ENCODE measurements around the gene MTHFD1.

DNA sequence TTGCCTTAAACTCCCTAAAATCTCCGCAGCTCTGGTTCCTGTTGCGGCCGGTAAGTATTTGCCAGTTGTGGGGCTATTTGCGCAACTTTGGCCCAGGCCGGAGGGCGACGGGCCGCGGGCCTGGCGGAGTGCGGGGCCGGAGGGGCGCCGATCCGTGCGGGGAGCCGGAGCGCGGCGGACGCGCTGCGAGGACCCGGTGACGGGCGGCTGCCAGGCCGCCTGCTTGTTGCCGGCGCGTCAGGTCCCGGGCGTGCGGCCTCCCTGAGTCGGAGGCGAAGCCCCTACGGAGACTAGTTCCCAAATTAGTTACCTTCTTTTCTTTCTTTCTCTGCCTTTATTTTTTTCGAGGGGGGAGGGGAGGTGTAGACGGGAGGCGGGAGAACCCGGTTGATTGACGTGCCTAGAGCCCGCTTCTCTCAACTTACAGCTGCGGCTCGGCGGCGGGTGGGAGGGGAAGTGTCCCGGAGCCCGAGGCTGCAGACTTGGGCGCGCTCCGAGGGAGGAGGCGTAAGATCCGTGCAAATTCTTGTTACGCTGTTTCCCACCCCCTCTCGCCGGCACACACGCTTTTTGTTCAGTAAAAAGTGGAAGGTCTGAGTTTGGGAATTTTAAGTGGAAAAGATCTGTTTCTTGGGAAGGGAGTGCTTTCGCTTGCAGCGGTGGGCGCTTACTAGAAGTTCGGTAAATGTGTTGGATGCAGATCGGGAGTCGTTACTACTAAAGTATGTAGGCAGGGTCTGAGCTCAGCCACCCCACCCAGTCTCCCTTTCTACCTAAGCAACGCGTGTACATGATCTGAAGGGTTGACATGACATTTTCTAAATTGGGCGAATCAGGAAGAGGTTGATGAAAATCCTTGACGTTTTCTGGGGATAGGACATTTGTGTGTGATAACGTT, 117.0 kb downstream of the MTHFD1 start:
- TF ChIP-seq, protein P1, sequence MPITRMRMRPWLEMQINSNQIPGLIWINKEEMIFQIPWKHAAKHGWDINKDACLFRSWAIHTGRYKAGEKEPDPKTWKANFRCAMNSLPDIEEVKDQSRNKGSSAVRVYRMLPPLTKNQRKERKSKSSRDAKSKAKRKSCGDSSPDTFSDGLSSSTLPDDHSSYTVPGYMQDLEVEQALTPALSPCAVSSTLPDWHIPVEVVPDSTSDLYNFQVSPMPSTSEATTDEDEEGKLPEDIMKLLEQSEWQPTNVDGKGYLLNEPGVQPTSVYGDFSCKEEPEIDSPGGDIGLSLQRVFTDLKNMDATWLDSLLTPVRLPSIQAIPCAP (CRISPR knock-in tag; IDR thresholded peaks at IDR 0.05): no peak
- TF ChIP-seq KAT7 (CRISPR knock-in tag; IDR thresholded peaks at IDR 0.05; ENCODE audit: borderline replicate concordance) (no peak; the same call in 1 of the 2 replicates), ESRRA (CRISPR knock-in tag; IDR thresholded peaks at IDR 0.05; ENCODE audit: borderline replicate concordance) (no peak), ZNF263 (CRISPR knock-in tag; IDR thresholded peaks at IDR 0.05; ENCODE audit: low read depth) (no peak), GTF2I (CRISPR knock-in tag; conservative IDR thresholded peaks at IDR 0.05) (no peak), NR1H2 (CRISPR knock-in tag; IDR thresholded peaks at IDR 0.05) (no peak), JAZF1 (CRISPR knock-in tag; IDR thresholded peaks at IDR 0.05) (no peak)
- TF ChIP-seq, protein P2, sequence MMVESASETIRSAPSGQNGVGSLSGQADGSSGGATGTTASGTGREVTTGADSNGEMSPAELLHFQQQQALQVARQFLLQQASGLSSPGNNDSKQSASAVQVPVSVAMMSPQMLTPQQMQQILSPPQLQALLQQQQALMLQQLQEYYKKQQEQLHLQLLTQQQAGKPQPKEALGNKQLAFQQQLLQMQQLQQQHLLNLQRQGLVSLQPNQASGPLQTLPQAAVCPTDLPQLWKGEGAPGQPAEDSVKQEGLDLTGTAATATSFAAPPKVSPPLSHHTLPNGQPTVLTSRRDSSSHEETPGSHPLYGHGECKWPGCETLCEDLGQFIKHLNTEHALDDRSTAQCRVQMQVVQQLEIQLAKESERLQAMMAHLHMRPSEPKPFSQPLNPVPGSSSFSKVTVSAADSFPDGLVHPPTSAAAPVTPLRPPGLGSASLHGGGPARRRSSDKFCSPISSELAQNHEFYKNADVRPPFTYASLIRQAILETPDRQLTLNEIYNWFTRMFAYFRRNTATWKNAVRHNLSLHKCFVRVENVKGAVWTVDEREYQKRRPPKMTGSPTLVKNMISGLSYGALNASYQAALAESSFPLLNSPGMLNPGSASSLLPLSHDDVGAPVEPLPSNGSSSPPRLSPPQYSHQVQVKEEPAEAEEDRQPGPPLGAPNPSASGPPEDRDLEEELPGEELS (CRISPR knock-in tag; IDR thresholded peaks at IDR 0.05): no peak
- TF ChIP-seq, protein P3, sequence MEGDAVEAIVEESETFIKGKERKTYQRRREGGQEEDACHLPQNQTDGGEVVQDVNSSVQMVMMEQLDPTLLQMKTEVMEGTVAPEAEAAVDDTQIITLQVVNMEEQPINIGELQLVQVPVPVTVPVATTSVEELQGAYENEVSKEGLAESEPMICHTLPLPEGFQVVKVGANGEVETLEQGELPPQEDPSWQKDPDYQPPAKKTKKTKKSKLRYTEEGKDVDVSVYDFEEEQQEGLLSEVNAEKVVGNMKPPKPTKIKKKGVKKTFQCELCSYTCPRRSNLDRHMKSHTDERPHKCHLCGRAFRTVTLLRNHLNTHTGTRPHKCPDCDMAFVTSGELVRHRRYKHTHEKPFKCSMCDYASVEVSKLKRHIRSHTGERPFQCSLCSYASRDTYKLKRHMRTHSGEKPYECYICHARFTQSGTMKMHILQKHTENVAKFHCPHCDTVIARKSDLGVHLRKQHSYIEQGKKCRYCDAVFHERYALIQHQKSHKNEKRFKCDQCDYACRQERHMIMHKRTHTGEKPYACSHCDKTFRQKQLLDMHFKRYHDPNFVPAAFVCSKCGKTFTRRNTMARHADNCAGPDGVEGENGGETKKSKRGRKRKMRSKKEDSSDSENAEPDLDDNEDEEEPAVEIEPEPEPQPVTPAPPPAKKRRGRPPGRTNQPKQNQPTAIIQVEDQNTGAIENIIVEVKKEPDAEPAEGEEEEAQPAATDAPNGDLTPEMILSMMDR (IDR thresholded peaks at IDR 0.05): no peak
- TF ChIP-seq, protein P4, sequence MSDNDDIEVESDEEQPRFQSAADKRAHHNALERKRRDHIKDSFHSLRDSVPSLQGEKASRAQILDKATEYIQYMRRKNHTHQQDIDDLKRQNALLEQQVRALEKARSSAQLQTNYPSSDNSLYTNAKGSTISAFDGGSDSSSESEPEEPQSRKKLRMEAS (CRISPR knock-in tag; IDR thresholded peaks at IDR 0.05): no peak
